Epithelial cell of esophagus (primary cell): ENCODE measurements around the gene SH3BP4.

Experiments used
- DNase-seq: peaks from one replicate; pipeline ENCODE4 v3.0.0; 2010; ENCODE audit warnings: low read depth
- H3K4me3 ChIP-seq: 2 replicates; pipeline ENCODE4 v1.5.1; 2011; ENCODE audit warnings: mild to moderate bottlenecking, low read length, control low read depth
- TF ChIP-seq, protein P1 (sequence below): IDR thresholded peaks from 2 replicates; pipeline ENCODE4 v1.5.1; 2011; ENCODE audit warnings: low read depth, mild to moderate bottlenecking, low read length, control low read depth, inconsistent platforms; ENCODE audit not compliant: insufficient read depth; ENCODE audit errors: missing control alignments

SH3BP4 gene

DNA sequence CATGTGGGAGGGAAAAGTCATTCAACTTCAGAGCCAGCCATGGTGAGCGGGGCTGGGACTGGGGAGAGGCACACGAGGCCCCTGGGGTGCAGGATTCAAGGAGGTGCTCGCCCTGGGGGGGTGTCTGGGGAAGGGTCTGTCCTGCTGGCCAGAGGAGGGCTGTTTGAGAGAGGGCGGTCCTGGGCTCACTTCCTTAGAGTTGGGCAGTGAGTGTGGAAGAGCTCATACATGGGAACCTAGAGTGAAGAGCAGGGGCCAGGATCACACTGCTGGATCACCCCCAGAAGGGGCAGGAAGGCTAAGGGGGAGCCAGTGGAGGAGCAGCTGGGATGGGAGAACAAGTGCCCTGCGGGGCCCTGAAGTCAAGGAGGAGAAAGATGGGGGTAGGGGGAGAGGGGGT lies 6.5 kb downstream of the SH3BP4 start:
- no peak for DNase-seq
- H3K4me3 ChIP-seq: no peak overlapping the region
- TF ChIP-seq, protein P1, sequence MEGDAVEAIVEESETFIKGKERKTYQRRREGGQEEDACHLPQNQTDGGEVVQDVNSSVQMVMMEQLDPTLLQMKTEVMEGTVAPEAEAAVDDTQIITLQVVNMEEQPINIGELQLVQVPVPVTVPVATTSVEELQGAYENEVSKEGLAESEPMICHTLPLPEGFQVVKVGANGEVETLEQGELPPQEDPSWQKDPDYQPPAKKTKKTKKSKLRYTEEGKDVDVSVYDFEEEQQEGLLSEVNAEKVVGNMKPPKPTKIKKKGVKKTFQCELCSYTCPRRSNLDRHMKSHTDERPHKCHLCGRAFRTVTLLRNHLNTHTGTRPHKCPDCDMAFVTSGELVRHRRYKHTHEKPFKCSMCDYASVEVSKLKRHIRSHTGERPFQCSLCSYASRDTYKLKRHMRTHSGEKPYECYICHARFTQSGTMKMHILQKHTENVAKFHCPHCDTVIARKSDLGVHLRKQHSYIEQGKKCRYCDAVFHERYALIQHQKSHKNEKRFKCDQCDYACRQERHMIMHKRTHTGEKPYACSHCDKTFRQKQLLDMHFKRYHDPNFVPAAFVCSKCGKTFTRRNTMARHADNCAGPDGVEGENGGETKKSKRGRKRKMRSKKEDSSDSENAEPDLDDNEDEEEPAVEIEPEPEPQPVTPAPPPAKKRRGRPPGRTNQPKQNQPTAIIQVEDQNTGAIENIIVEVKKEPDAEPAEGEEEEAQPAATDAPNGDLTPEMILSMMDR: no peak

DNA sequence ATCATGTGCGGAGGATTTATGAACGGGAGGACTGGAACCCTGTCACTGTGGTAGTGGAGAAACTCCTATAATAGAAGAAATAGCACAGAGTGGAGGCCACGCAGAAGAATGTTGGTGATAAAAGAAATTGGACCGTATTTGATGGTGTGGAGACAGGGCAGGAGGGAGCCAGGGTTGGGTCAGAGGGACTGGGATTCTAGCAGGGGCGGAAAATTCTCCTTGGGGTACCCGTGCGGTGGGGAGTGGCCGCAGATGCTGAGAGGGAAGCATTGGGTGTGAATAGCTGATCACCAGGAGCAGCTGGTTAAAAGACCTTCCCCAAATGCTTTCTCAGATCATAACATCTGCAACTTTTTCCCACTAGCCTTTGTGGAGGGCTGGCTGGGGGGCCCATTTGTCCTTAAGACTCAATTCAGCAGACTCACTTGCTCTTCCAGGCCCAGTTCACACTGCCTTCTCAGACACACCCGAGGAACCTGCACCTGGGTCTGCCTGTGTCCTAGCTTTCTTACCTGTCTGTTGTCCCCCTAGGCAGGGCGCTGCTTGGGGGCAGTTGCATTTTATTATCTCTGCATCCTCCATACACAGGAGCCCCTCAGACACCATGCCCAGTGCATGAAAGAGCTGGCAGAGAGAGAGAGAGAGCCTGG lies 7.1 kb downstream of the SH3BP4 start:
- H3K4me3 ChIP-seq: no peak overlapping the region
- no peak for DNase-seq
- TF ChIP-seq, protein P1: no peak

DNA sequence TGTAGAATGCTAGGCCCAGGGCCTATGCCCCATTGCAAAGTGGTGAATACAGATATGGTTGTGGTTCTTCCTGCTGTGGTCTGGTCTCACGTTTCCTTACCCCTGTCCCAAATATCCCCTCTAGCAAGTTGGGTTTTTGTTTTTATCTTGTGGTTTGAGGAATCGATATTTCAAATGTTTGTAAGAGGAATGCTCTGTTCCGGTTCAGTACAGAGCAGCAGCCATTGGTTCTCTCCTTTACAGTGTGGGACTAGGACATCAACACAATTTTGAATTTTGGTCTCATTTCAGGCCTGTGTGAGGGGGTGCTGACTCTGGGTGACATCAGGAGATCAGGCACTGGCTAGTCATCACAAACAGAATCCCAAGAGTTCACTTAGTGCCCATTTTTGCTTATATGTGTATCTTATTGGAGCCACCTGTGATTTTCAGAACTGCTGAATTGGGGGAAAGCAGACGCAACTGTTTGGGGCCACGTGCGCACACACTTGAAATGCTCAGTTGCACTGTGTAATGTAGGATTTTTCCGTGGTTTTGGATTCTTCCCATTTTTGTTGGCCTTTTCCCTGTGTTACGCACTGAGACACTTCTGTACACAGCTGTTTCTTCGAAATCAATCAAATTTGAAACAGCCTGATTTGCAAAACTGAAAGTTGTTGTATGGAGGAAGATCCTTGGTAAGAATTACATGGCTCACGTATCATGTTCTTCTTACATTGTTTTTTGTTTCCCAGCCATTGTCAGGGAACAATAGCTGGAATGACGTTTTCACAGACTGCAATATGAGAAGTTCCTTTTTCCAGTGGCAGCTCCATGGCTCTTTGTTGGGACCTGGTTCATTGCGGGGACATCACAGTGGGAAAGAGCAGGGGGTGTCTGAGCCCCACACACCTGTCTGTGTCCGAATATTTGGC lies 8.6 kb downstream of the SH3BP4 start:
- TF ChIP-seq, protein P1: no peak
- no peak overlapping the region for H3K4me3 ChIP-seq
- no peak for DNase-seq

DNA sequence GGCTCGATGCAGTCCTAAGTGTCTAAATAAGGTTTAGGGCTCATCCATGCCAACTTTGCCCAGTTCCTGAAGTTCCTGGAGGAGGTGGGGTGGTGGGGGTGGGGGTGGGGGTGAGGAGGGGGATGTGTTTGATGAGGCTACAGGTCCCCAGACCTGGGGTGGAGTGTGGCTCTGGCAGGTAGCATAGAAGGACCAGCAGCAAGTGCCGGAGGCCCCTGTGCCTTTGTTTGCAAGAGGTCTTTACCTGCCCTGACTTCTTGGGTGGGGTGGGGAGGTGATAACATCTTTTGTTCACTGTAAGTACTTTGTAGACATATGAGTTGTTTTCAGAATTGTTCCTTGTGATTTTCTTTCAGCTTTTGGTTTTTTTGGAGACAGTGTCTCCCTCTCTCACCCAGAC lies 10.0 kb downstream of the SH3BP4 start:
- no peak overlapping the region for H3K4me3 ChIP-seq
- no peak for DNase-seq
- TF ChIP-seq, protein P1: no peak

DNA sequence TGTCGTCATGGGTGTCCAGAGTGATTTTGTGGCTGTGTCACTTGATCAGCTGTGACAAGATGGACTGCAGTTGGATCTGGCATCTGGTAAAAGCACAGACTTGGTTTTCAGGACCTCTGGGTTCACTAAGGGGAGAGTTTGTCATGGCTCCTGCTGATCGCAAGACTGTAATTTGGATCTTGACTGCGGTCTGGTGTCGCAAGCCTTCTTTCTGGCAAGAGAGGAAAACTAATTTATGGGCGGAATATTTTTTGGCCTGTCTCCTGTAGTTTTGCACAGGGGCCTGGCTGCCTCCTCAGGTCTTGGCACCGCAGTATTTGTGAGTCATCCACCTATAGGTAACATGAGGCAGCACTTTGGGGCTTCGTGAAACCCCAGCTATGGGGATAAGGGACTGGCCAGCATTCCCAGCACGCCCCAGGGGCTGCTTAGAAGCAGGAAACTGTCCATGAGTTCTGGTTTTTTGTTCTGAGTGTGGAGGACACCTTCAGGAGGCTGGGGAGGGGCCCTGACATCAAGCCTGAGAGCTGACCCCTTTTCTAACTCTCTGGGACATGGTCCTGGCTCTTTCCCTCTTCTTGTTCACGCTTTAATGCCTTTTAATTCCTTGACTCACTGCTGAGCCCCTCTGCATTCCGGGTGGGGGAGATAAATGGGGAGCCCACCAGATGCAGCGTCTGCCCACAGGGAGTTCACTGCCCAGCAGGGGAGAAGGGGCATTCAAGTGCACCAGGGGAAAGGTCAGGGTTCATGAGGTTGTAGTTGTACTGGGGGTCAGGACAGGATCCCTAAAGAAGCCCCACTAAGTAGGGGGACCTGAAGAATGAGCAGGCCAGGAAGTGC lies 12.2 kb downstream of the SH3BP4 start:
- peak; percentile 69 for DNase-seq
- H3K4me3 ChIP-seq: no peak overlapping the region
- TF ChIP-seq, protein P1: no peak

DNA sequence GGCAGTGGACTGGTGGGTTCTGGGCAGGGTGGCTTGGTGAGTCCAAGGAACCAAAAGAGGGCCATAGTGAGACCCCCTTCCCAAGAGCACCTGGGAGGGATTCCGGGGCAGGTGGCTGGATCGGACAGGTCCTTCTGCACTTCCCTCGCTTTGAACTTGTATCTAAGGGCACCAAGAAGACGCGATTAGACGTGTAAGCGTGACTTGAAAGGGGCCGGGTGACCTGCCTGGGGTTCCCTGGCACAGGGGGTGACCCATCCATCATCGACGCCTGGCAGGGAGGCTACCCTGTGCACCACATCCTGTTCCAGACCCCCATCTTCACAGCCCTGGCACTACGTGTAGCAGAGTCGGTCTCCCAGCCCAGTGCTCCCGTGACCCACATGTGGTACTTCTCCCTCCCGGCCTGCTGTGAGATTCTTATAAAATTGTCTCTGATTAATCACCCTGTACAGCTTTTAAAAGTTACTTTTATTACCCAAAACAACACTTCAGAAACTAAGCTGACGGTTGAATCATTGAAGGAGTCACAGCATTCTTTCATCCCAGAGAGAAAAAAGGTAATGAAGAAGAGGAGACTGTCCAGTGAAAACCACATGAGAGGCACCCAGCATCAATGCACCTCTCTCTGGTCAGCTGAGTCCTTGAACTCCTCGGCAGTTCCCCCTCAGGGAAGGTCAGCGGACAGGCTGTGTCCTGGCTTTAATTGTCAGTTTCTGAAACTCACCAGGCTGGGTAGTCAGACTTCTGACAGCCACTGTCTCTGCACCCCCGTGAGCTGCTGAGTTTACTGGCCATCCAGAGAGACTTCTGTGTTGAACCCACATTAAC lies 13.0 kb downstream of the SH3BP4 start:
- no peak overlapping the region for H3K4me3 ChIP-seq
- no peak for DNase-seq
- TF ChIP-seq, protein P1: no peak
